LNCaP clone FGC (cell line): ENCODE data around the gene IQSEC1.

ENCODE experiments used
- DNase-seq: peaks from one replicate; pipeline ENCODE4 v3.0.0-alpha.2; 2011; ENCODE audit warnings: low read depth
- H3K4me3 ChIP-seq: 2 replicates; pipeline ENCODE4 v1.5.1; 2011; ENCODE audit warnings: mild to moderate bottlenecking, low read depth, low read length, control low read depth
- TF ChIP-seq, protein P1 (sequence below): IDR thresholded peaks from 2 replicates; pipeline ENCODE4 v1.5.1; 2012; ENCODE audit warnings: mild to moderate bottlenecking; ENCODE audit not compliant: control insufficient read depth, insufficient read depth; ENCODE audit errors: extremely low read depth

The IQSEC1 gene

DNA sequence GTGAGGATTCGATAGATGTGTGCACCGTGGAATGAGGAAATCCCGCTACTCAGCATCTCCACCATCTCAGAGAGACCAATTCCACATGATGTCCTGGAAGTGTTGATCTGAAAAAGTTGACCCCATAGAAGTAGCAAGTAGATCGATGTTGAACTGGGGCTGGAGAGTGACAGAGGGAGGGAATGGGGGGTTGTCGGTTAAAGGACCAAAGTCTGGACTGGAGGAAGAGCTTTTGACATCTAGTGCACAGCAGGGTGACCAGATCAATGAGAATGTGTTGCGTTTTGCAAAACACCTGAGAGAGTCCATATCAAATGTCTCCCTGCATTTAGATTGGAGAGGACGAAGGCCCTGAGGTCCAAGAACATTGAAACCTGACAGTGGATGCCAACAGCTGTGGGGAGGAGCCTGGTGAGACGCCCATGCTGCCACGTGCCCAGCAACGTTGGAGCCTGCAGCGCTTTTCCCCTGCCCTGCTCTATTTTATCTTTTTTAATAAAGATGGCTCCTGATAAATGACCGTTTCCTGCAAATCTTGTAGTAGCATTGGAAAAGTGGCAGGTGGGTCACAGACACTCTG lies 201.7 kb downstream of the IQSEC1 start:
- TF ChIP-seq, protein P1, sequence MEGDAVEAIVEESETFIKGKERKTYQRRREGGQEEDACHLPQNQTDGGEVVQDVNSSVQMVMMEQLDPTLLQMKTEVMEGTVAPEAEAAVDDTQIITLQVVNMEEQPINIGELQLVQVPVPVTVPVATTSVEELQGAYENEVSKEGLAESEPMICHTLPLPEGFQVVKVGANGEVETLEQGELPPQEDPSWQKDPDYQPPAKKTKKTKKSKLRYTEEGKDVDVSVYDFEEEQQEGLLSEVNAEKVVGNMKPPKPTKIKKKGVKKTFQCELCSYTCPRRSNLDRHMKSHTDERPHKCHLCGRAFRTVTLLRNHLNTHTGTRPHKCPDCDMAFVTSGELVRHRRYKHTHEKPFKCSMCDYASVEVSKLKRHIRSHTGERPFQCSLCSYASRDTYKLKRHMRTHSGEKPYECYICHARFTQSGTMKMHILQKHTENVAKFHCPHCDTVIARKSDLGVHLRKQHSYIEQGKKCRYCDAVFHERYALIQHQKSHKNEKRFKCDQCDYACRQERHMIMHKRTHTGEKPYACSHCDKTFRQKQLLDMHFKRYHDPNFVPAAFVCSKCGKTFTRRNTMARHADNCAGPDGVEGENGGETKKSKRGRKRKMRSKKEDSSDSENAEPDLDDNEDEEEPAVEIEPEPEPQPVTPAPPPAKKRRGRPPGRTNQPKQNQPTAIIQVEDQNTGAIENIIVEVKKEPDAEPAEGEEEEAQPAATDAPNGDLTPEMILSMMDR: no peak
- H3K4me3 ChIP-seq: no peak overlapping the region
- no peak for DNase-seq

DNA sequence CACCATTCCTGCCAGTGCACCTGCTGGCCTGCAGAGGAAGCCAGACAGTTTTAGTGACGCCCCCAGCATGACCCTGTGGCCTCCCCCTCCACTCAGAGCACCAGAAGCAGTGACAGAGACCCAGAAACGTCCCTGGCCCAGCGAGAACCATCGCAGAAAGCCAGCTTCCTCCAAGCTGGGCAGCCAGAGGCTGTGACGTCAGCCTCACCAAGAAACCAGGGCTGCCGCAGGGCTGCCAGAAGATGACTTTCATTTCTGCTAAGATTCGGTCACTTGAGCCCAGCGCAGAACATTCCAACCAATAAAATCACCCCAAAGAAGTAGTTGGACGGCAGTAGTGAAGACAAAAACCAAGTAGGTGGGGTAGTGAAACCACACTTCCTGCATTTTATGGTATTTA lies 202.3 kb downstream of the IQSEC1 start:
- no peak overlapping the region for H3K4me3 ChIP-seq
- TF ChIP-seq, protein P1: no peak
- no peak for DNase-seq

DNA sequence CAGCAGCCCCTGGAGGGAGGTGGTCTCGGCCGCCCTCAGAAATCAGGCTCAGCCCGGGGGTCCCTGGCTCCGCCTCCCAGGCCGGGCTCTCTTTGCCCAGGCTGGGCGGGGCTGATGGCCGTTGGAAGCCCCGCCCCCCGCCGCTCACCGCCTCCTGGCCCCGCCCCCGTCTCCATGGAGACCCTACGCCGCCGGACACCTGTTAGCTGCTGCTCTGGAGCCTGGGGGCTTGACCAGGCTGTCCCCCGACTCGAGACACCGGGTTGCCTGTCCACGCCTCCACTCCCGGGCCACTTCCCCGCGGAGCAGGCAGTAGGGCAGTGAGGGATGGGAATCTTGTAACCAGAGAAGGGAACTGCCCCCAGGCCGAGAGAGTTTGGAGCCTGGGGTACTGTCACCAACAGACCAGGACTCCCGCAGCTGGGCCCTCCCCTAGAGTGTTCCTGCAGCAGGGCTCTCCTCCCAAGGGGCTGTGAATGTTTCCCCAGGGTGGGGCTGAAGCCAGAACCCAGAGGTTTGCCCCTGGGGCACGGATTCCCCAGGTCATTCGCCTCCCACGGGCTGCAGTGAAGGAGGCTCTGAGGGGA lies 204.1 kb downstream of the IQSEC1 start:
- H3K4me3 ChIP-seq: no peak overlapping the region
- DNase-seq: no peak
- TF ChIP-seq, protein P1: no peak

DNA sequence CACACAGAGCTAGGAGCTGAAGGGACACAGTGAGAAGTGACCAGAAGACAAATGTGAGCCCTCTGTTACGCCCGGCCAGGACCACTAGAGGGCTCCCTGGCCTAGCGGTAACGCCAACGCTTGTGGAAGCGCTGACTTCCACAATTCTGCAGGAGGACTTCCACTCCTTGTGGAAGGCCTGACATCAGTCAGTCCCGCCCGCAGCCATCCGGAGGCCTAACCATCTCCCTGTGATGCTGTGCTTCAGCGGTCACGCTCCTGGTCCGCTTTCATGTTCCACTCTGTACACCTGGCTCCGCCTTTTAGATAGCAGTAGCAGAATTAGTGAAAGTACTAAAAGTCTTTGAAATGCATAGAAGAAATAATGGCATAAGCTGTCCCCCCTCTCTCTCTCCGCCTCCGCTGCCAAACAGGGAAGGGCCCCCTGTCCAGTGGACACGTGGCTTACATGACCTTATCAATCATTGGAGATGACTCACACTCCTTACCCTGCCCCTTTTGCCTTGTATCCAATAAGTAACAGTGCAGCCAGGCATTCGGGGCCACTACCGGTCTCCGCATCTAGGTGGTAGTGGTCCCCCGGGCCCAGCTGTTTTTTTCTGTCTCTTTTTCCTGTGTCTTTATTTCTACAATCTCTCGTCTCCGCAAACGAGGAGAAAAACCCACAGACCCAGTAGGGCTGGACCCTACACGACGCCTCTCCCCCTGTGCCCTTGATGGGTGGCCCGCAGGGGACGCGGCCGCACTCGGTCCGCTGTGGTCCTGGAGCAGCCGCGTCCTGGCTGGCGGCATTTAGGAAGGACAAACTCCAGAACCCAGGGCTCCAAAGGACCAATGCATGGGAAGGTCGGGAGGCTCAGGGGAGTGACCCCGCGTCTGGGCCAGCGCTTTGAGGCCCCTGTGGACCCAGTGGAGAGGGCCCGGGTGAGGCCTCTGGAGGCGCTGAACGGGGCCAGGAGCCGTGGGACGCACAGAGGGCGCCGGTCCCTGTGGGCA lies 204.9 kb downstream of the IQSEC1 start:
- TF ChIP-seq, protein P1: peak; percentile 96
- peak; percentile 58 for DNase-seq
- H3K4me3 ChIP-seq: no peak overlapping the region

DNA sequence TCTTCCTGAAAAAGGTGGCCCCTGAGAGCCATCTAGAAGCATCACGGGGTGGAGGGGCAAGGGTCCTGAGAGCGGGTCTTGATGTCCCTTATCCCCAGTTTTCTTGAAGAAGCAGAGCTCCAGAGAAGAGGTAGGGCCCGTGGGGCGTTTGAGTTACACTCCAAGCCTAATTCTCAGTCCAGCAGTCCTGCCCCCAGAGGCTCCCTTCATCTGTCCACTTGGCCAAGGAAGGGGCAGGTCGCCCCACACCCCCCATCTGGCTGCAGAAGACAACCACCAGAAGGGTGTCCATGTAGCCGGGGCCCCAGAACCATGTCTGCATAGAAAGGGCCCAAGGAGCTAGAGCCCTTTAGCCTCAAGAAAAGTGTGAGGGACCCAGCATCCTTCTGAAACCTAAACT lies 206.4 kb downstream of the IQSEC1 start:
- DNase-seq: no peak
- TF ChIP-seq, protein P1: no peak
- H3K4me3 ChIP-seq: no peak overlapping the region

DNA sequence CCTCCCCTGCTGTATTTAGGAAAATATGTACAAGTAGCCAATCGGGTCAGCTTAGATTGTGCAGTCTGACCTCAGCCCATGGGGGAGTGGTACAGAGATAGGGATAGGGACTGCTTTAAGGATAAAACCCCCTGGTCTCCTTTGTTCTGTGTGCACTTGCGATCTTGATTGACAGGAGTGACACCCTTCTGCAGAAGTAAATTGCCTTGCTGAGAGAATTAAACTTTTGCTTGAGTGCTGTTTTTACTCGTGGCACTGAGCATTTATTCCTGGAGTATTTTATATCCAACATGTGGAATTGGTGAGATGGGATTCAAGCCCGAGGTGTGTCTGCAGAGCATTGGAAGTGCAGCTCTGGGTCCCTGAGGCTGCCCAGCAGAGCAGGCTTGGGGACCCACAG lies 208.0 kb downstream of the IQSEC1 start:
- H3K4me3 ChIP-seq: no peak overlapping the region
- TF ChIP-seq, protein P1: no peak
- no peak for DNase-seq
